Activated T-cell treated with anti-CD3 and anti-CD28 coated beads for 24 hours (primary cell): ENCODE data around the gene KAT6B.

Experiments
- DNase-seq: peaks from one replicate; pipeline ENCODE4 v3.0.0-alpha.2; 2020; ENCODE audit warnings: low read depth

Gene KAT6B

GRCh38 chr10:74956555-74957111 lies 130.2 kb downstream of the KAT6B start:
- DNase-seq, result no peak

GRCh38 chr10:74957285-74957961 lies 131.0 kb downstream of the KAT6B start:
- DNase-seq, result no peak

GRCh38 chr10:74958316-74958715 lies 131.9 kb downstream of the KAT6B start:
- DNase-seq, result no peak

GRCh38 chr10:74960670-74961069 lies 134.3 kb downstream of the KAT6B start:
- DNase-seq, result no peak

- no peak for DNase-seq
Observed at GRCh38 chr10:74962517-74962916, 136.1 kb downstream of the KAT6B start.

- no peak for DNase-seq
Observed at GRCh38 chr10:74963549-74963948, 137.1 kb downstream of the KAT6B start.

- no peak for DNase-seq
Observed at GRCh38 chr10:74967911-74968666, 141.7 kb downstream of the KAT6B start.

- no peak for DNase-seq
Observed at GRCh38 chr10:74968667-74969061, 142.3 kb downstream of the KAT6B start.

GRCh38 chr10:74969093-74969492 lies 142.7 kb downstream of the KAT6B start:
- no peak for DNase-seq

GRCh38 chr10:74969530-74969929 lies 143.1 kb downstream of the KAT6B start:
- no peak for DNase-seq

- no peak for DNase-seq
Observed at GRCh38 chr10:74973741-74974392, 147.5 kb downstream of the KAT6B start.

GRCh38 chr10:74975758-74976157 lies 149.4 kb downstream of the KAT6B start:
- DNase-seq, result no peak

- no peak for DNase-seq
Observed at GRCh38 chr10:74976565-74976964, 150.2 kb downstream of the KAT6B start.

- DNase-seq, result no peak
Observed at GRCh38 chr10:74977072-74977471, 150.7 kb downstream of the KAT6B start.

GRCh38 chr10:74977913-74978847 lies 151.8 kb downstream of the KAT6B start:
- peak; percentile 15 for DNase-seq

- DNase-seq, result no peak
Observed at GRCh38 chr10:74981831-74982633, 155.6 kb downstream of the KAT6B start.

GRCh38 chr10:74982634-74982982 lies 156.2 kb downstream of the KAT6B start:
- DNase-seq, result no peak

- no peak for DNase-seq
Observed at GRCh38 chr10:74983383-74983782, 157.0 kb downstream of the KAT6B start.

GRCh38 chr10:74987339-74988053 lies 161.1 kb downstream of the KAT6B start:
- DNase-seq, result no peak

GRCh38 chr10:74988054-74988775 lies 161.8 kb downstream of the KAT6B start:
- no peak for DNase-seq
